ENCODE measurements around the gene MRPL51.

The MRPL51 gene

DNA sequence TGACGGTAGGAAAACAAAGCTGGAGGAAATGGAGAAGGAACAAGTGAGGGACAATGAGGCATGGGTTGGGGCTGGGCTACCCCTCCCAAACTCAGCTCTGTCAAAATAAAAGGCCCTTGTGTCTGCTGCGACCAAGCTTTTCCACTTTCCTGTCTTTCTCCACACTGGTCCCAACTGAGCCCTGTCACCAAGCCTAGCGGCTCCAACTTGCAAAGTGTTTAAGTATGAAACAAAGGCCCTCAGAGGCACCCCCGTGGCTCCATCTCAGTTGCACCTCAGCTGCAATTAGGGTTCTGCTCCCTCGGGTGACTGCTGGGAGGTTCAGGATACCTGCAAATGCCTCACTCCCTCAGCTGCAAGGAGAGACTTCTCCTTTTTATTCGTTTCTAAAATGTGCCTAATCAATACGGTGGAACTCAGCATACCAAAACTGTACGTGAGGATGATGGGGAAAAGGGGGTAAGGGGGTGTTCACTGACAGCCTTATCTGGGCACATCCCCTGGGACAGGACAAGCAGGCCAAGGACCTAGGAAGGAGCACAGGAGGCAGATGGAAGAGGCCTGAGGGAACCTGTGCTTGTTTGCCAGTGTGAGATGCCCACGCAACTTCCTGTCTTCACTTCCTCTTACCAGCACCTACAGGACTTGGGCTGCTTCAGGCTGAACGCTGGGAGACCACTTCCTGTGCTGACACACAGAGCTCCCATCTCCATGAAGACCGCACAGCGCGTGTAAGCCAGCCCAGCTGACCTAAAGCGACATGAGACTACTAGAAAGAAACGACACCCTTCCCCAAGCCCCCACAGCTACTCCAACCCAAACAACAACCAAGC, 31.4 kb downstream of the MRPL51 start:
- DNase-seq: peak; percentile 44 to 98 (median 76)

DNA sequence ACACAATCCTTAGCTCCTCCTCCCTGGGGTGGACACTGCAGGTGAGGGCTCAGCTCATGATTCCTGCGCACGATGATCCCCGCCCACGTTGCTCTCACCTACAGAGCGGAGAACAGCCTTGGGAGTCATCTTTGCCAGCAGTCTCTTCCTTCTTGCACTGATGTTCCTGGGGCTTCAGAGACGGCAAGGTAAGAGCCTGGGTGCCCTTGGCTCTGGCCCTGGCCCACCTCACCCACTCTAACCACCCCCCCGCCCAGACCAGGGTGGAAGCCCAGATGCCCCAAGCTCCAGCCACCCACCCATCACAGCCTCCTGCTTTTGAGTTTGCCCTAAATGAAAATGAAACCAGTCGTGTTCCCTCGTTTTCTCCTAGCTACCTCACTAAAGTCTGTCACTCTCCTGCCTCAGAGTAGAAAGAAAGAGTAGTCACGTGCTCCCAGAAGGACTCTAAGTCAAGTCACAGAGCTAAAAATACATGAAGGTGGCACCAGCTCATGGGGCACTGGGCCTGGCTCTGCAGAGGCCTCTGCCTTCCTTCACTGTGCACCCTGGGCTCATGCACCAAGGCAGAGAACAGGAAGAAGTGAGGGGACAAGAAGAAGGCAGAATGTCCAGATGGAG, 32.2 kb downstream of the MRPL51 start:
- peak in 2 of 5 experiments; percentile 53 to 80 for DNase-seq

DNA sequence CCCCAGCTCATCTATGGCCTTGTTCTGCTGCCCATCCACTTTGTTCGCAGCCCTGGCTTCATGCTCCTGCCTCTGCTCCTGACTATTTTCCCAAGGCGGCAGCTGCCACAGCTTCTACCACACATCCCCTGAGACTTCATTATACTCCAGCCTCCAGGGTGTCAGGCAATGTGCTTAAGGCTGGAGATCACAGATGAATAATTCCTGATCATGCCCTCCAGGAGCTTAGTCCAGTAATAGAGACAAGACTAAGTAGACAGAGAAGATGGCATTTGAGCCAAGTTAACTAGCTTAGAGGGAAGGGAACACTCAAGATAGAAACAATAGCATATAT, 34.1 kb downstream of the MRPL51 start:
- no peak for DNase-seq

DNA sequence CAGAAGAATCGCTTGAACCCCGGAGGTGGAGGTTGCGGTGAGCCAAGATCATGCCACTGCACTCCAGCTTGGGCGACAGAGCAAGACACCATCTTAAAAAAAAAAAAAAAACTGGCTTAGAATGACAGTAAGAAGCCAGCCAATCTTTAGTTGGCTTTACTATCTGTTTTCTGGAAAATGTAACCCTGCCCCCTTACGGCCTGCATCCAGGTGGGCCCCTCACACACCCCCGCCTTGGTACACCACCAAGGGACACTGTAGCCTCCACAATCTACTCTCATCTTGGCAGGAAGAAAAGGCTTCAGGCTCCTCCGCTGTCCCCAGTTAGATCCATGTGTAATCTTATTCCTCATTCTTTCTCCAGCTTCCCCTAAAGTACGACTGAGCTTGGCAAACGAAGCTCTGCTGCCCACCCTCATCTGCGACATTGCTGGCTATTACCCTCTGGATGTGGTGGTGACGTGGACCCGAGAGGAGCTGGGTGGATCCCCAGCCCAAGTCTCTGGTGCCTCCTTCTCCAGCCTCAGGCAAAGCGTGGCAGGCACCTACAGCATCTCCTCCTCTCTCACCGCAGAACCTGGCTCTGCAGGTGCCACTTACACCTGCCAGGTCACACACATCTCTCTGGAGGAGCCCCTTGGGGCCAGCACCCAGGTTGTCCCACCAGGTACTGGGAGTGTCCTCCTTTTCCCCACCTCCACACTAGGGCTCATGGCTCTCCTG, 34.6 kb downstream of the MRPL51 start:
- DNase-seq: no peak

DNA sequence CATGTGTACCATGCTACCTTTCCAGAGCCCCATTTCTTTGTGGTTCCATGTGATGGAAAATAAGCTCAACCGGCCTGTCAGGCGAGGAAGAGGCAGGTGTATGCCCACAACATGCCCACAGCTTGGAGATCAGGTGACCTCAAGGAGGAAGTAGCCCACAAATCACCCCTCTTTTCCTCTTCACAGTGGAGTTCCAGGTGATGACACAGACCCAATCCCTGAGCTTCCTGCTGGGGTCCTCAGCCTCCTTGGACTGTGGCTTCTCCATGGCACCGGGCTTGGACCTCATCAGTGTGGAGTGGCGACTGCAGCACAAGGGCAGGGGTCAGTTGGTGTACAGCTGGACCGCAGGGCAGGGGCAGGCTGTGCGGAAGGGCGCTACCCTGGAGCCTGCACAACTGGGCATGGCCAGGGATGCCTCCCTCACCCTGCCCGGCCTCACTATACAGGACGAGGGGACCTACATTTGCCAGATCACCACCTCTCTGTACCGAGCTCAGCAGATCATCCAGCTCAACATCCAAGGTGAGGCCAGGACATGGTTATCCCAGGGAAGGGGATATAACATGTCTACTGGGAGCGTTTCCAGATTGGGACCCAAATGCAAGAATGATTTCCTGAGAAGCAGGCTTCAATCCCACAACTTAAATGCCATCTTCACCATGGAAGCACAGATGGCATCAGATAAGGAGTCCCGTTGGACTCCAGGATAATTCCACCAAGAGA, 35.7 kb downstream of the MRPL51 start:
- no peak for DNase-seq

DNA sequence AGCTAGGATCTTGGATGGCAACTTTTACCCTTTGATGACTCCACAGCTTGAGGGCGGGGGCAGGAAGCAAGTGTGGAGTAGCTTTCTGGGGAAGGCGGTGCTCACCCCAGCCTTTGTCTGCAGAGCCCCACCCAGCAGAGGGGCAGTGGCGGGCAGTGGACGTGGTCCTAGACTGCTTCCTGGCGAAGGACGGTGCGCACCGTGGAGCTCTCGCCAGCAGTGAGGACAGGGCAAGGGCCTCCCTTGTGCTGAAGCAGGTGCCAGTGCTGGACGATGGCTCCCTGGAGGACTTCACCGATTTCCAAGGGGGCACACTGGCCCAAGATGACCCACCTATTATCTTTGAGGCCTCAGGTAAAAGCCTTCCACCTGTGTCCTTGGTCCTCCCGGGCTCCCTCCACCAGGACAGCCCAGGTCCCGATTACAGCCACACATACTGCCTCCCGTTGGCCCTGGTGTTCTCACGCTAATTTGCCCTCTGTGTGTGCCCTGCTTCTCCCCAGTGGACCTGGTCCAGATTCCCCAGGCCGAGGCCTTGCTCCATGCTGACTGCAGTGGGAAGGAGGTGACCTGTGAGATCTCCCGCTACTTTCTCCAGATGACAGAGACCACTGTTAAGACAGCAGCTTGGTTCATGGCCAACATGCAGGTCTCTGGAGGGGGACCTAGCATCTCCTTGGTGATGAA, 40.0 kb downstream of the MRPL51 start:
- DNase-seq: peak in 1 of 5 experiments; percentile 70

DNA sequence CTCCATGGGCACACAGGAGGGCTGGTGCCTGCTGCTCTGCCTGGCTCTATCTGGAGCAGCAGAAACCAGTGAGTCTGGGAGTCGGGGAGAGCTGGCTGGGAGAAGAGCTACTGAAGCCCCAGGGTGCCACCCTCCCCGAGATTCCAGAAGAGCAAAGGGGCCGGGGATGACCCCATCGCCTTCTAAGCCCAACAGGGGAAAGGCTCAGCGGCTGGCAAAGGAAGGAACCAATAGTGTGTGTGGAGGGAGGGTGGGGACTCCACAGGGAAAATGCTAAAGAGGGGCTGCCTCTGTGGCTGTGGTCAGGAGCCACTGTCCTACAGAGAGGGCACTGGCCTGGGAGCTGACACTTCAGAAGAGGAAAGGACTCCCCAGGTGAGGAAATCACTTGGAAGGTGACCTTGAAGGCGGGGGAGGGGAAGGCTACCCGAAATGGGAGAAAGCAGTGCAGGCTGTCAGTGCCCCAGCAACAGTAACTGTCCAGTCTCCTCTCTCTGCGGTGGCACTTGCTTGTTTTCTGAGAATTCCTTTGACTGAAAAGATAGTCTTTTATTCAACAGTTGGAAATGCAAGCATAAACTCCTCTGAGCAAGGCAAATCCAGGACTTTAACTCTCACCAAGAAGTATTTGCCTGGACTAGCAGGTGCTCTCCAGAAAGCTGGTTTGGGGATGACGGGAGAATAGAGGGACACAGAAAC, 40.7 kb downstream of the MRPL51 start:
- DNase-seq: no peak

DNA sequence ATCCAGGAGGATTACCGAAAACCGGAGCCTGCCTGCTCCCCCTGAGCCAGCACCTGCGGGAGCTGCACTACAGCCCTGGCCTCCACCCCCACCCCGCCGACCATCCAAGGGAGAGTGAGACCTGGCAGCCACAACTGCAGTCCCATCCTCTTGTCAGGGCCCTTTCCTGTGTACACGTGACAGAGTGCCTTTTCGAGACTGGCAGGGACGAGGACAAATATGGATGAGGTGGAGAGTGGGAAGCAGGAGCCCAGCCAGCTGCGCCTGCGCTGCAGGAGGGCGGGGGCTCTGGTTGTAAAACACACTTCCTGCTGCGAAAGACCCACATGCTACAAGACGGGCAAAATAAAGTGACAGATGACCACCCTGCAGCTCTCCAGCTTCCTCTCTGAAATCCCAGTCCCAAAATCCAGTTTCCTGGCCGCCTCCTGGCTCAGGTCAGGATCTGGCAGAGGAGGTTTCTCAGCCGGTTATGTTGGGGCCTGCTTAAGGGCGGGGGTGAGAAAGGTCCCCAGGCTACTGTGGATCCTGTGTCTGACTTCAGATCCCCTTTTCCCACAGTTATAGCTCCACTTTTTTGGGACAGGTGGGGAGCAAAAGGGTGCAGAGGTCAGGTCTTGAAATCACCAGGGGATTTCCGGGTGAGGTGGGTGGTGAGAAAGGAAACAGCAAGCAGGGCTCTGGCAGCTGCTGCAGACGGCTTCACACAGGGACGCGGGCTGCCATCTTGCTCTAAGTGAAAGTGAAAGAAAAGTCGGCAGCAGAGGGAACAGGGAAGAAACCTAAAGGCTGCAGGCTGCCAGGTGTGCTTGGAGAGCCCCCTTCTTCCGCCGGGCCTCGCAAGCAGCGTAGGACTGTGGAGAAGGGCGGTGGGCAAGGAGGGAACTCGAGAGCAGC, 41.5 kb downstream of the MRPL51 start, which contains the start of gene TAPBPL:
Gene TAPBPL (plus strand): TSS at position 695 of the 897 bp plus-strand sequence. CDS start 207 bp downstream, outside the sequence.
- DNase-seq: peak; percentile 62 to 91 (median 77)

DNA sequence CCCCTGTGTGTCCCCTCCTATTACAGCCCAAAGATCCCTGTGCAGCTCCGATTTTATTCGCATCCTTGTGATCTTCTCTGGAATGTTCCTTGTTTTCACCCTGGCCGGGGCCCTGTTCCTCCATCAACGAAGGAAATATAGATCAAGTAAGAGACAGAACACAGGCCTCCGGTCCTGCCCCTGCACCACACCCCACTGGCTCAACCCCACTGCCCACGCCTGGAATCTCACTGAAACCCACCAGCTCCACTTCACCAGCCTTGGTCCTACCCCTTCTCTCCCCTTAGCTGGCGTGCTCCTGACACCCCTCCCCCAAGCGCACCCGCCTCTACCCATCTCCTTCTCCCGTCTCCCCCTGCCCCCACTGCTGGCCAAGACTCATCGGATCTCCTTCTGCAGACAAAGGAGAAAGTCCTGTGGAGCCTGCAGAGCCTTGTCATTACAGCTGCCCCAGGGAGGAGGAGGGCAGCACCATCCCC, 42.2 kb downstream of the MRPL51 start:
- DNase-seq: peak in 1 of 5 experiments; percentile 44

DNA sequence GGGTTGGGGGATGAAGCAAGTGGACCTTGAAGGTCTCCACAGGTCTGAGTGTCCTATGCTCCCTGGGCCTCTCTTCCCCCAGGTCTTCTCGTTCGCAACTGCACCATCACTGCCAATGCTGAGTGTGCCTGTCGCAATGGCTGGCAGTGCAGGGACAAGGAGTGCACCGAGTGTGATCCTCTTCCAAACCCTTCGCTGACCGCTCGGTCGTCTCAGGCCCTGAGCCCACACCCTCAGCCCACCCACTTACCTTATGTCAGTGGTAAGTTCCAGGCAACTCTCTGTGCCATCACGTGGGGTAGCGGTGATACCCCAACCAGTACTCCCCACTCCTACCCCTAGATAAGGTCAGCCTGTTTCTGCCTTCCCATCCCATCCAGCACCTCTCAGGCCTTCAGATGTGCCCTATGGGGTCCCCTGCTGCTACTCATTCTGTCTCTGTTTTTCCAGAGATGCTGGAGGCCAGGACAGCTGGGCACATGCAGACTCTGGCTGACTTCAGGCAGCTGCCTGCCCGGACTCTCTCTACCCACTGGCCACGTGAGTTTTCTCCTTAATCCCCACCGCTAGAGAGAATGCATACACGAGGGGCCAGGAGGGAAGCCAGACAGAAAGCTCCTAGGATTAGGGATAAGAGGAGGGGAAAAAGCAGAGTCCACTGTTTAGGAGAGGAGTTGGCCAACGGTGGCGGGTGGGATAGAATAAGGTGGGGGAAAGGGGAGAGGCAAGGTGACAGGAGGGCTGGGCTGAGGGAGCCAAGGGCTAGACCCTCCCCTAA, 42.8 kb downstream of the MRPL51 start:
- DNase-seq: no peak

DNA sequence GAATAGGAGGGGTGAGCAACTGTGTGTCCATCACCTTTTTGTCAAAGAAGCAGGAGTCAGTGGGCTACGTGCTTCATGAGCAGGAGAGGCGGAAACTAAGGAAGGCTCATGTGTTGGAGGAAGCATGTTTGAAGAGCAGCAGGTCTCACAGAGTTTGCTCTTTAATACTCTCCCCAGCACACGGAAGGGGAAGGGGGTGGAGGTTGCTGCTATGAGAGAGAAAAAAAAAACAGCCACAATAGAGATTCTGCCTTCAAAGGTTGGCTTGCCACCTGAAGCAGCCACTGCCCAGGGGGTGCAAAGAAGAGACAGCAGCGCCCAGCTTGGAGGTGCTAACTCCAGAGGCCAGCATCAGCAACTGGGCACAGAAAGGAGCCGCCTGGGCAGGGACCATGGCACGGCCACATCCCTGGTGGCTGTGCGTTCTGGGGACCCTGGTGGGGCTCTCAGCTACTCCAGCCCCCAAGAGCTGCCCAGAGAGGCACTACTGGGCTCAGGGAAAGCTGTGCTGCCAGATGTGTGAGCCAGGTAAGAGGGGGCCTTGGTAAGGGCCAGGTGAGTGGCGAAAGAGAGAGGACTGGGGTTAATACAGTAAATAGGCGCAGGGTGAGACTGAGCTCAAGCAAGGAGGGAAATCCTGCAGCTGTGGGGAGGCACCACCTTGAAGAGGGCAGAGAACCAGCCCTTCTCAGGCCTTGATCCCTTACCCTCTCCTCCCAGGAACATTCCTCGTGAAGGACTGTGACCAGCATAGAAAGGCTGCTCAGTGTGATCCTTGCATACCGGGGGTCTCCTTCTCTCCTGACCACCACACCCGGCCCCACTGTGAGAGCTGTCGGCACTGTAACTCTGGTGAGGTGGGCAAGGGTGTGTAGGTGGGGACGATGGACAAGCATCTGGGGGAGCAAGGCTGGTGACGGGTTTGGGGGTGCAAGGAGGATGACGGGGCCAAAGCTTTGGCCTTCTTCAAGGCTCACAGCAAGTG, 48.1 kb downstream of the MRPL51 start, which contains the start of gene CD27:
Gene CD27 (plus strand): TSS at position 252 of the 985 bp plus-strand sequence. CDS start 141 bp downstream, at position 393.
- DNase-seq: peak in 2 of 5 experiments; percentile 40 to 71

DNA sequence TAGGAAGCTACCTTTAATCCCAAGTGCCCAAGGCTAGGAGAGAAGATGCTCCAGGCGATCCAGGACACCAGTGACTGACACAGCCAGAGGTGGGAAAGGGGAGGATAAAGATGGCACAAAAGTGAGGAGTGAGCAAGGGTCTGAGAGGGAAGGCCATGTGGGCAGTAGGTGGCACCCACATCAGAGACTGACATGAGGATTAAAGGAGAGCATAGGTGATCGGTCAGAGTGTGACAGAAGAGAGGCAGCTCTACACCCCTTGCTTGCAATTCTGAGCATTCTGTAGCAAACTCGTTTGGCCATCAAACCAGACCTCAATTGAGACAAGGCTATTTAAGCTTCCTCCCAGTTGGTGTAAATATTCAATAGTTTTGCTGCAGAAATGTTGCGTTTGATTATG, 49.0 kb downstream of the MRPL51 start:
- DNase-seq: no peak

DNA sequence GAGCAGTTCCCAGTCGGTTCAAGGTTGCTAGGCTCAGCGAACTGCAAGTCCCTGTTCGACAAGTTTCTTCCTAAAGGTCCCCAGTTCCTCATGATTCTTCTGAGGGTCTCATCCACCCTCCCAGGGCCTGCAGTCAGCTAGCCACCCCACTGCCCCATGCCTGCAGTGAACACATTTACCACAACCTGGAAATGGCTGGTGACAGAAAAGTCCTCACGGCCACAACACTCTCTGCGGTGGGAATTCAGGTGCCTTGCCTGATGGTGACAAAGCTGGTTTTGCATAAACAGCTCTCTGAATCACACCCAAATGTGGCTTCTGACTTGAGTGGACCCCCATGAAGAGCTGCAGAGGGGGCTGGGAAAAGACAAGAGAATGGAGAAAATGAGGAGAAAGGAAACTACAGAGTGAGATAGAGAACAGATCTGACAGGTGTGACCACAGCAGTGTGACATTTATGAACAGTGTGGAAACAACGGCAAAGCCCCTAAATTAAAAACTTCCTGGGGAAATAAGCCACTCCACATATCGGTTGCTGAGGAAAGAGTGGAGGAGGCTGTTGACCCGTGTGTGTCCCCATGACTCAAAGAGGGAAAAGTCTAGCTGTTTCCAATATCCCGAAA, 49.6 kb downstream of the MRPL51 start:
- DNase-seq: peak in 1 of 5 experiments; percentile 34

DNA sequence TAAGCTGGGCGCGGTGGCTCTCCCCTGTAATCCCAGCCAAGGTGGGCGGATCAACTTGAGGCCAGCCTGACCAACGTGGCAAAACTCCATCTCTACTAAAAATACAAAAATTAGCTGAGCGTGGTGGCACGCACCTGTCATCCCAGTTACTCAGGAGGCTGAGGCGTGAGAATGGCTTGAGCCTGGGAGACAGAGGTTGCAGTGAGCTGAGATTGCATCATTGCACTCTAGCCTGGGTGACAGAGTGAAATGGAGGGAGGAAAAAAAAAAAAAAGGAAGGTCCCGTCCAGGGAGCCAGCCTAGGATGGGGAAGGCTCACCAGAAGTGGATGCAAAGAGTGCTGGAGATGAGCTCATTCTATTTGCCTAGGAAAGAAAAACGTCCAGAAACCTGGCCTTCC, 50.2 kb downstream of the MRPL51 start:
- DNase-seq: no peak
